GM18861 (cell line): Measurements from ENCODE around the gene NOTCH3.

Source experiments
- ATAC-seq: cut with Tn5 transposase; IDR thresholded peaks from one replicate; pipeline ENCODE4 v1.9.1; 2021; ENCODE audit not compliant: unreplicated experiment

Gene NOTCH3

GRCh38 chr19:15125232-15126067 is 75.3 kb downstream of the NOTCH3 start:
- ATAC-seq: peak; percentile 84

- no peak for ATAC-seq
Observed at GRCh38 chr19:15124572-15125231, 76.1 kb downstream of the NOTCH3 start.

DNA sequence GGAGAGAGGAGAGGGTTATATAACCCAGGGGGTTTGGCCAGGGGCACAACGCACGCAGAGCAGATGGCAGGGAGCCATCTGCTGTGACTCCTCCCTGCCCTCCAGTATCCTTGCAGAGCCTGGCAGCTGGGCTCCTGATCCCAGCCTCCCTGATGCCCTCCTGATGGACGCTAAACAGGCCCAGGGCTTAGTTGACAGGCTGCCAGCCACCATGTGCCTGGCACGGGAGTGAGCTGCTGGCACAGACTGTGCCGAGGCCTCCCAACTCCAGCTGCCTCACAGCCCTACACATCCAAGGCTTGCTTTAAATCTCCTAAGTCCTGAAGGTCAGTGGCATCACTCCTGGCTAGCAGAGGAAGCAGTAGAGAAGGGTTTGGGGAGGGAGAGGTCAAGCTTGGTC is 76.9 kb downstream of the NOTCH3 start:
- ATAC-seq: no peak

- no peak for ATAC-seq
Observed at GRCh38 chr19:15123031-15123890, 77.5 kb downstream of the NOTCH3 start.

DNA sequence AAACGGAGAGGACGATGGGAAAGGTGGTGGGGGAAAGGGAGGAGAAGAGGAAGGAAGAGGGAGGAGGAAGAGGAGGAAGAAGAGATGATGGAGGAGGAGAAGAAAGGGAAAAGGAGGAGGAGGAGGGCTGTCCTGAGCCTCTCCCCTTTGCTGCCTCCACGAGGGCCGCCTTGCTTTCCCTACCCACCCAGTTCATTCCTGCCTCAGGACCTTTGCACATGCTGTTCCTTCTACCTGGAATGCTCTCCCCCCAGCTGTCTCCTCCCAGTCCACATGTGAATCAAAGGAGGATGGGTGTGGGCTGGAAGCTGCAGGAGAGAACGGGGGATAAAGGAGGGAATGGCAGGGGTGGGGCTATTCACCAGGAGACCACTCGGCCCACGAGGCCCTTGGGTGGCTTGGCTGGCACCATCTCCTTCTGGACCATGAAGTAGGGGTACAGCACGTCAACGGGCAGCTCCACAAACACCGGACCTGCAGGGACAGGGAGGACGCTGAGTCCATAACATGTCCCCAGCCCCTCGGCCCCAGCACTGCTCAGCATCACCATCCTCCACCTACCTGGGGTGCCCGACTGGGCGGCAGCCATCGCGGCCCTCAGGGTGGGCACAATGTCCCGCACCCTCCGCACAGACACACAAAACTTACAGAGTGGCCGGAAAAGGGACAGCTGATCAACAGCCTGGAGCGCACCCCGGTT is 78.3 kb downstream of the NOTCH3 start:
- no peak for ATAC-seq

DNA sequence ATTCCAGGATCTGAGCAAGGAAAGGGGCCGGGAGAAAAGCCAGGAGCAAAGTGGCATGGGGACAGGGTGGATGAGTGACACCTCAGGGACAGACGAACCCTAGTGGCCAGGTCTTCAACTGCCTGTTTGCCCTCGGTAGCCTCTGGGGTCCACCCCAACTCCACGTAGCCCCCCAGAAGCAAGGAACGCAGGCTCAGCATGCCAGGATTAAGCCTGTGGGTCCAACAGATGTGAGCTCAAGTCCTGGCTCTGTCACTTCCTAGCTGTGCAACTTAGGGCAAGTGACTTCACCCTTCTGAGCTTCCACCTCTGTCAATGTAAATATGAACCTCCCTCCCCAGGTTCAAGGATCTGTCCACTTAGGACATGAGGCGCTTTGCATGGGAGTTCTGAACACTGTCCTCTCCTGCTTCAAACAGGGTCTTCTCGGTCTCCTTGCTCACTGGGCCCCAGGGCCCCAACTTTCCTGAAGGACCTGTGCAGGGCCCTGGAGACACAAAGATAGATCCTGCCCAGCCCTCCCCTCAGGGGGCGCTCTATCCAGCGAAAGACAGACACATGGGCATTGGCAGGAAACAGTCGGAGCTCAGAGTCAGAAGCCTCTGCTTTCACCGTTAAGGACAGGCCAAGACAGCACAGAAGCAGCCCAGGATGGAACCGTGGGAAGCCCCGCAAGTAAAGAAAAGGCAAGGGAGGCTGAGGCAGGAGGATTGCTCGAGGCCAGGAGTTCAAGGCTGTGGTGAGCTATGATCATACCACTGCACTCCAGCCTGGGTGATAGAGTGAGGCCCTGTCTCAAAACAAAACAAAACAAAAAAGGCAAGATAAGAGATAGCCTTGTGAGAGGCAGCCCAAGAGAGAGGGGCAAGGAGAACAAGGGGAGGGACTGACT is 80.4 kb downstream of the NOTCH3 start:
- no peak for ATAC-seq

DNA sequence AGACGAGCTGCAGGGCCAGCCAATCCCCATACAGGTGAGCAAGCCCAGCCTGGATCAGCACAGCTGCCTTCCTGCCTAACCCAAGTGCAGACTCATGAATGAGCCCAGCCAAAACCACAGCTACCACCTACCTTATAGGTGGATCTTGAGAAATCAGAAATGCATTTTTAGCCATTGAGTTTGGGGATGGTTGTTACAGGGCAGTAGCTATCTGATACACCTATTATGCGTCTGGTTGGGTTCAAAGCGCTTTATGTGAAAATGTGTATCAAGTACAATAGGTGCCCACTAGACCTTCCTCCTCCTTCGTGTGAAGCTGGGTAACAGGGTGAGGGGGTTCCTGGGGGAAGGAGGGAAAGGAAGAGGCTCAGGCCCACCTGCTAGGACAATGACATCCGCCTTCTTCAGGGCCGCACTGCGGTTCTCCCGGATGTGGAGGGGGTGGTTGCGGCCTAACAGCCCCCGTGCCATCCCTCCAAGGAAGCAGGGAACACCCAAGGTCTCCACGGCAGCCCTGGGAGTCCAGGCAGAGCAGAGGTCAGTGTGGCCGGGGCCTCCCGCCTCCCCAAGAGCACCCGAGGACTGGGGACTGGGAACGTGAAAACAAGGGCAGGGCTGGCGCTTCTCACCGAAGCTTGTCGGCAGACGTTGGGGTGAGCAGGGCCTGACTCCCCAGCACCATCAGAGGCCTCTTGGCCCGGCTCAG is 81.9 kb downstream of the NOTCH3 start:
- ATAC-seq: no peak

DNA sequence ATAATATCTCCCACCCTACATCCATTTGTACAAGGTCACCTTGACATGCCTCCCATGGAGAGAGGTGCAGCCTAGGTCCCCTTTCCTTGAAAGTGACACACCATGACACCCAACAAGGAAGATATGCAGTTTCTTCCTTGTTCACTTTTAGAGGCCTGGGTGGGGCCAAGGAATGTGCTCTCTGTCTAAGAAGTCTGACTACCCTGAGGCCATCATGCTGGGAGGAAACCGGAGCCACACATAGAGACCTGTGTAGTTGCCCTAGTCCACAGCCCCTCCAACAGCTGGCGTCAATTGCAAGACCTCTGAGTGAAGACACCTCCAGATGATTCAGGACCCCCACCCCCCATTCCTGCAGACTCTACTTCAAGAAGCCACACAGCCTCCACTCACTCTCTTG is 82.5 kb downstream of the NOTCH3 start:
- no peak for ATAC-seq

DNA sequence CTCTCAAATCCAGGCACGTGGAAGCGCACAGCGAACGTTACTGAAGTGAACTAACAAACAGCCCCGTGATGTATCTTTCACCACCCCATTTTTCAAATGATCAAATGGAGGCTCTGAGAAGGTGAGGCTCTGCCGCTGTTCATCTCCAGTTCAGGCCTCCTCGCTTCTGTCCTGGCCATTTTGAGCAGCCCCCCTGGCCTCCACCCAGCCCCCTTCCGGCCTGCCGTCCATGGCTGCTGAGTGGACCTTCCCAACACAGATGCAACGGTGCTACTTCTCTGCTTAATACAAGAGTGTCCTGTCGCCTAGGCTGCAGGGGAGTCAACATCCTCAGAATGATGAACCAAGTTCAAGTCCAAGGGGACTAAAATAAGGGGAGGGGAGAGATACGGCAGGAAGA is 83.9 kb downstream of the NOTCH3 start:
- ATAC-seq: no peak

DNA sequence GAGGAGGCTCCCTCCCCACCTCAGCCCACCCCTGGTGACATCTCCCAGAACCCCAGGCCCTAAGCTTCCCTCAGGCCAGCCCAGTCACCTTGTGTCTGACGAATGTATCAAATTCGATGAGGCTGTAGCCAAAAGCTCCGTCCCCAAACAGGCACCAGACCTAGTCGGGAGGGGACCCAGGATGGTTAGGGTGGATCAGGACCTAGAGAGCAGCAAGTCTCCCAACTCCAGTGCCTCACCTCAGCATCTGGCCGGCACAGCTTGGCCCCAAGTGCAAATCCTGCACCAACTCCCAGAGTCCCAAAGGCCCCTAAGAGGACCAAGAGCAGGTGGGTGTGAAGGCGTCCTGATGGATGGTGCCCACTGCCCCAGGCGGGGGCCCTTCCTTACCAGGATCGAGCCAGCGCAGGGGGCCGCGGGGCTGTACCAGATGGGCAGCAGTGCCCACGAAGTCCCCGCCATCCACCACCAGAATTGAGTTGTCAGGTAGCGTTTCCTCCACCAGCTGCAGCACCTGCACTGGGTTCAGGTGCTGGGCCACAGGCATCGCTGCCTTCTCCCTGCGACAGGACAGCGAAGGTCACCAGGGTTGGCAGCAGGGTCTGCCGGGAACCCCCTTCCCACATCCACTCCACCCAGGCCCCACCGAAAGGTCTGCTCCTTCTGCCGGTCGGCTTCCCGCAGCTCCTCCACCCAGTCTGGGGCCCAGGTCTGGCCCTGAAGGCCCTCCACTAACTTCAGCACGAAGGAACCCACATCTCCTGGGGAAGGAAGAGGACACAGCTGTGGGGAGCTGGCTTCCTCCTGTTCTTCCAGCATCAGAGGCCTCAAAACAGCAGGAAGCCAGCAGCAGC is 84.8 kb downstream of the NOTCH3 start:
- no peak for ATAC-seq

GRCh38 chr19:15115080-15115479 is 85.7 kb downstream of the NOTCH3 start:
- no peak for ATAC-seq

- ATAC-seq: no peak
Observed at GRCh38 chr19:15114153-15114540, 86.6 kb downstream of the NOTCH3 start.

- ATAC-seq: no peak
Observed at GRCh38 chr19:15113245-15114152, 87.3 kb downstream of the NOTCH3 start.

DNA sequence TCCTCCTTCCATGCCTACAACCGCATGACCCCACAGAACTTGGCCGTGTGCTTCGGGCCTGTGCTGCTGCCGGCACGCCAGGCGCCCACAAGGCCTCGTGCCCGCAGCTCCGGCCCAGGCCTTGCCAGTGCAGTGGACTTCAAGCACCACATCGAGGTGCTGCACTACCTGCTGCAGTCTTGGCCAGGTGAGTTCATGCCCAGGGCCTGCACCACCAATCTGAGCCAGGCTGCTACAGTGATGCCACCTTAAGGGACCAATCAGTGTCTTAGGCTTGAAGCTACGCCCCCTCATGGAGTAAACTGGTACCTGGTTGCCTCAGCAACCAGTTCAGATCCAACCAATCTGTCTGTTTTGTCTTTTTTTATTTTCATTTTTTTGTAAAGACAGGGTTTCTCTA is 88.4 kb downstream of the NOTCH3 start:
- no peak for ATAC-seq

DNA sequence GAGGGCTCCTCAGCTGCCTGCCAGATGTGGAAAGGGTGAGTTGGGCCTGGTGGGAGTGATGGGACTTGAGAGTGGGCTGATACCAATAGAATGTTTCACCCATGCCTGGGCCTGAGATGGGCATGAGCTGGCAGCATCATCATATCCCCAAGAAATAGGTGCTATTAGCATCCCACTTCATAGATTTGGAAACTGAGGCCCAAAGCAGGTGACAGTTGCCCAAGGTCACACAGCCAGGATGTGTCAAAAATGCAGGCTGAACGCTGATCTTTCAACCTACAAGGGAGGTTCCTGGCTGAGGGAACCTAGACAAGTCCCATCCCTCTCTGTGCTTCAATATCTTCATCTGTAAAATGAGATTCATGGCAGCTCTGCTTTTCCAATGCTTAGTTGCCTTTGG is 89.0 kb downstream of the NOTCH3 start:
- no peak for ATAC-seq

DNA sequence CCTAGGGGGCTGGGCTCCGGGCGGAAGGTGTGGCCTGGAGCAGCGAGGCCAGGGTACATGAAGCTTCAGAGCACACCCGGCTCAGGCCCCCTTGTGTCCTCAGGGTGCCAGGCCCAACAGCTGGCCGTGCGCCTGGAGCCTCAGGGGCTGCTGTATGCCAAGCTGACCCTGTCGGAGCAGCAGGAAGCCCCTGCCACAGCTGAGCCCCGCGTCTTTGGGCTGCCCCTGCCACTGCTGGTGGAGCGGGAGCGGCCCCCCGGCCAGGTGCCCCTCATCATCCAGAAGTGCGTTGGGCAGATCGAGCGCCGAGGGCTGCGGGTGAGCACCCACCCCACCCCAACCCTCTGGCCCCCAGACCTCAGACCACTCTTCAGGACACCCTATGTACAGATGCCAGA is 90.4 kb downstream of the NOTCH3 start:
- ATAC-seq: no peak

GRCh38 chr19:15109768-15110417 is 90.9 kb downstream of the NOTCH3 start:
- no peak for ATAC-seq
